H1 (cell line): ENCODE data around the gene TMEM97. TPM values are rescaled to one million over a fixed set of nuclear protein-coding genes. Genes with fewer than 3 reads are reported as not detected.

Experiments used
- BACH1 ChIP-seq: IDR thresholded peaks from 2 replicates; pipeline ENCODE4 v1.6.1; 2012; ENCODE audit warnings: low read length, improper control_type of control experiment
- CTCF ChIP-seq, 3 experiments: IDR thresholded peaks; 1 replicate in 2 of 3; 2 replicates in 1 of 3; pipeline versions ENCODE4 v1.5.1 to v1.6.1; 2011; ENCODE audit warnings: low read length in 3 of 3, mild to moderate bottlenecking in 3 of 3, inconsistent platforms in 2 of 3, low read depth in 1 of 3, moderate library complexity in 1 of 3; ENCODE audit not compliant: insufficient read depth in 1 of 3; ENCODE audit errors: control extremely low read depth in 1 of 3
- GTF2F1 ChIP-seq: IDR thresholded peaks from 2 replicates; pipeline ENCODE4 v1.6.1; 2012; ENCODE audit warnings: low read depth, low read length, improper control_type of control experiment, borderline replicate concordance
- NRF1 ChIP-seq: IDR thresholded peaks from 2 replicates; pipeline ENCODE4 v1.6.1; 2011; ENCODE audit warnings: mild to moderate bottlenecking, low read depth, low read length, improper control_type of control experiment
- POU5F1 ChIP-seq: IDR thresholded peaks from 2 replicates; pipeline ENCODE4 v1.6.1; 2011; ENCODE audit warnings: low read depth, mild to moderate bottlenecking, low read length, moderate library complexity
- RAD21 ChIP-seq, 2 experiments: IDR thresholded peaks in 1 of 2; conservative IDR thresholded peaks in 1 of 2; 2 replicates each; pipeline ENCODE4 v1.6.1; 2011; ENCODE audit warnings: low read depth in 2 of 2, low read length in 2 of 2, improper control_type of control experiment in 1 of 2, inconsistent platforms in 1 of 2, mild to moderate bottlenecking in 1 of 2, moderate library complexity in 1 of 2
- SIX5 ChIP-seq: IDR thresholded peaks from 2 replicates; pipeline ENCODE4 v1.6.1; 2011; ENCODE audit warnings: mild to moderate bottlenecking, low read depth, low read length
- polyA plus RNA-seq, 7 experiments: library from polyadenylated mRNA; depleted of rRNA in 3 of 7; stranded (reverse) in 5 of 7; unstranded in 2 of 7; fragments of >200 nt in 5 of 7; fragments of 200-250 nt in 2 of 7; gene quantifications; 1 replicate in 5 of 7; 2 replicates in 1 of 7; 4 replicates in 1 of 7; pipeline versions ENCODE4 v1.2.1 to v1.2.3, GENCODE V29; 2011 to 2013; ENCODE audit warnings: missing spikeins in 2 of 7, mixed read lengths in 2 of 7
- total RNA-seq: library from RNA; stranded (reverse); fragmentation: NEBNext Ultra II Directional; extraction: Animal tissue kit (Norgen Biotek cat#: 25700); gene quantifications from 2 replicates; pipeline ENCODE4 v1.2.1, GENCODE V29; 2021

Gene TMEM97
- total and polyA plus RNA-seq, 2 of the 8 experiments (the other 6 are each of a cell fraction or from before 2014, with no cell fraction given) = 126 to 130 TPM

DNA sequence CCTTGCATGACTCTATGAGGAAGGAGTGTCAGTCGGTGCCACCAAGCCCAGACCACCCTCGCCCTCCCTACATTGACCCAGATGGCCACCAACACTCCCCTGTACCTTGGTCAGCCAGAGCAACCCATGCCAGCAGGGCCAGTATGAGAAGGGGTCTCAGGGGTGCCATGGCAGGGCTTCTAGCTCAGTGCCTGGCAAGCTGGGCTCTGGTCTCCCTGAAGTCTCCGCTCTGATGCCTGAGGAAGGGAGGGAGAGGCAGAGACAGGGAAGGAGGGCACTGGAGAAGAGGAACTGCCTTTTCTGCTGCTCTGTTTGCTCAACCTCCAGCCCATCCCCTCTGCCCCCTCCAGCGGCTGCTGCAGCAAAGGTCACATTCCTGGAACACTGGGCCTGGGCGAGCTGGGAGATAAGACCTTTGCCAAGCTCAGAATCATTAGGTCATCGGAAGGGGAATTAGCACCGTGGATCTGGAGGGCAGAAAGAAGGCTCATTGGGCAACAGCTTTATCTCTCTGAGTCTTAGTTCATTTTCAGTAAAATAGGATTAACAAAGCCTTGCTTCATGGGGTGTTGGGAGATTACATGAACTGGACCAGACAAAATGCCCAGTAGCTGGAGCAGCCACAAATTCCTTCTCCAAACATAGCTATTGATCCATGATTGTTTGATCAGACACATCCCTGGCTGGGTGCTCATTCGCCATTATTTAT, 51.2 kb downstream of the TMEM97 start, which contains the start of gene VTN (continued):
- peak in 1 of 3 experiments; percentile 12; a peak in 1 of 4 replicates for TF ChIP-seq CTCF (IDR thresholded peaks at IDR 0.05; ENCODE audit: control extremely low read depth in 1 of 3, insufficient read depth in 1 of 3, low read depth in 1 of 3, low read length in 3 of 3)
- peak in 1 of 2 experiments; percentile 27; a peak in 2 of 4 replicates for TF ChIP-seq RAD21 (IDR thresholded peaks at IDR 0.05 in 1 of 2, conservative IDR thresholded peaks at IDR 0.05 in 1 of 2; ENCODE audit: low read depth in 2 of 2, low read length in 2 of 2)
- no peak for TF ChIP-seq POU5F1
- TF ChIP-seq BACH1 = no peak
- no peak for TF ChIP-seq NRF1
- no peak for TF ChIP-seq SIX5
- TF ChIP-seq GTF2F1 = no peak
